Measurements from ENCODE around the gene GFPT2. TPM values are rescaled to one million over a fixed set of nuclear protein-coding genes. Genes with fewer than 3 reads are reported as not detected.

Gene GFPT2
- polyA plus RNA-seq, 10 donors: 7.0 to 12.2 (median 10.0) TPM

- no peak for DNase-seq
Observed at GRCh38 chr5:180334751-180335613, 18.2 kb downstream of the GFPT2 start.

DNA sequence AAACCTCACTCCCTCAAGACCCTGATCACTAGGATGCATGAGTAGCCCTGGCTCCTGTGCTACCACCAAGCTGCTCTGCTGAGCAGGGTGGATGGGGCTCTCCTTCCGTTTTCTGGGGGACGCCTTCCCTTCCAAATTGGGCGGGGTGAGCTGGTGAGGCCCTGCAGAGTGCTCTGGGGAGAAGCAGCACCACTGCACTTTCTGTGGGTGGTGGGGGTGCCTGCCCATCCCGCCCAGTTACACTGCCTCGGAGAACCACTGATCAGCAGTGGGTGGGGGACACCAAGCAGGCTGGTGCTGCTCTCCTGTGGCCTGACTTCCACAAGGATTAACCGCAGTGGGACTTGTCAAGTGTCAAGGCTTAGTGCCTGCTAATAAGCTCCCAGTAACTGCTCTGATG is 19.0 kb downstream of the GFPT2 start:
- no peak for DNase-seq

DNA sequence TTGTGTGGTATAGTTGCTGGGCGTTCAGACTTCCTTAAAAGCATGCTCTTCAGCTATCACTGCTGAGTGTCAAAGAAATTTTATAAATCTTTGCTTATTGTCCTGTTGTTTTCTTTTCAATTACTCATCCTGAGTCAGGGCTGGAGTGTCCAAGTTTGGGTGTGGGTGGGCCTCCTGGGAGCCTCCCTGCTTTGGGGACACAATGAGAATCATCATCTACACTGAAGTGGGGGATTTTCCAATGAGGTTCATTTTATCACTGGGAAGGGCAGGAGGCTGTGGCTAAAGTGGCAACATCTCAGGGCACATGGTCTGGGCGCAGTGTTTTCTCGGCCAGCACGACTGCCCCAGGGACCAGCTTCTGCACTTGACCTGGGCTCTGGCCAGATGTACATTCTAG is 19.5 kb downstream of the GFPT2 start:
- no peak for DNase-seq

DNA sequence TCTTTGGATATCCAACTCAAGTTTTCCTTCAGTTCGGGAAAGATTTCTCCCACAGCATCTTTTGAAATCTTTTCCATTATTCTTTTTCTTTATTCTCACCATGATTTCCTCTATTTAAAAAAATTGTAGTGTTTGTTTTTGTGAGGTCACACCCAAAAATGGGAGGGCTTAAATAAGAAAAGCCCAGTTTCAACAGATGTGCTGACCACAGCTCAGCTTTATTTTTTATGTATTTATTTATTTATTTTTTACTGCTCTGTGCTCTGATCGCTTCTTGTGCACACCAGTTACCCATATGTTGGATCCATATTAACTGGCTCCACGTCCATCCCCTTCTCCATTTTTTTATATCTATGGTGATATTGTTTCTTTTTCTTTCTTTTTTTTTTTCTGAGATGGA is 20.3 kb downstream of the GFPT2 start:
- DNase-seq: no peak

- no peak for DNase-seq
Observed at GRCh38 chr5:180332051-180332517, 21.1 kb downstream of the GFPT2 start.

GRCh38 chr5:180331647-180331950 is 21.5 kb downstream of the GFPT2 start:
- DNase-seq: no peak

GRCh38 chr5:180330810-180331646 is 22.1 kb downstream of the GFPT2 start:
- DNase-seq: peak in 1 of 3 donors; percentile 90

GRCh38 chr5:180330270-180330648 is 22.9 kb downstream of the GFPT2 start:
- DNase-seq: no peak

DNA sequence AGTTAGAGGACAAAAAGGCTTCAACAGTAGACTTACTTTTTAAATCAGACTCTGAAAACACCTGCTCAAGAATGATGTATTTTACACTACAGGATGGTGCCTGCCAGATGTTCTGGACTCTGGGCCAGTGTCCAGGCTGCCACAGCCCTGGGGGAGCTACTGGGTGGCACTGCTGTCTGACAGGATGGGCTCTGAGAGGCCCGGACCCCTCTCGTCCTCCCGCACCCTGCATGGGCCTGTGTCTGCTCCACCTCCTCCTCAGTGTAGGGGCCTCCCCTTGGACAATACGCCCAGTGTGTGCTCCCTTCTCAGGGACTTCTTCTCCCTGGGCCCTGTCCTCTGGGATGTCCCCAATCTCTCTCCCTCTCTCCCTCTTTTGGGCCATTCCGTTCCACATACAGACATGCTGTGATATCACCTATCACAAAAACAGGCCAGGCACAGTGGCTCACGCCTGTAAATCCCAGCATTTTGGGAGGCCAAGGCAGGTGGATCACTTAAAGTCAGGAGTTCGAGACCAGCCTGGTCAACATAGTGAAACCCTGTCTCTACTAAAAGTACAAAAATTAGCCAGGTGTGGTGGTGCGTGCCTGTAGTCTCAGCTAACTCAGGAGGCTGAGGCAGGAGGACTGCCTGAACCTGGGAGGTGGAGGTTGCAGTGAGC is 23.4 kb downstream of the GFPT2 start:
- no peak for DNase-seq

DNA sequence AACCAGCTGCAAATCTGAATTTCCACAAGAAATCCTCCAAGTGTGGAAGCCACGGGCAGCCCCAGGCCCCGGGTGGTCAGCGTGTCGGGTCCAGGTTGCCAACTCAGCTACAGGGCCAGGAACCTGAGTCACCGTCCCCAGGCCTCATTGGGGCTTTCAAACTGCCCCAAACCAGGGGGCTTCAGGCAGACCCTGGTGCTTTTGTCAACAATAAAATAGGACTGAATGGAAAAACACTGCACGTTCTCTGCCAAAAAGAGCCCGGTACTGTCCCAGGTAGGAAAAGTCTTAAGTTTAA is 24.0 kb downstream of the GFPT2 start:
- DNase-seq: no peak

- DNase-seq: peak; percentile 60 to 73 (median 70)
Observed at GRCh38 chr5:180328296-180329137, 24.6 kb downstream of the GFPT2 start.

- no peak for DNase-seq
Observed at GRCh38 chr5:180326989-180327565, 26.1 kb downstream of the GFPT2 start.

DNA sequence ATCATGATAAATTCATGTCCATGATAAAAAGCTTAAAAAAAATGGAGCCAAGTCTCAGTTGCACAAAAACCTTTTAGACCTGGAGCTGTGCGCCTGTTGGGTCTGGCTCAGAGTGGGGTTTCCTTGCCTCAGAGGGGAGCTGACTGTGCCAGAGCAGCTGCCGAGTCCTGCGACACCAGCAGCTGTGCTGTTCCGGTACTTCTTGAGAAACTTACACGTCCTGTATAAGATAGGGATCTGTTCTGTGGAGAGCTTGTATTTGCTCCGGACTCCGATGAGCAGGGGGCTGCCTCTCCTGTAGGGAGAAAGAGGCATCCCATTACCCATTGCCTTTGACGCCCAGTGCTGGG is 28.6 kb downstream of the GFPT2 start:
- DNase-seq: peak in 1 of 3 donors; percentile 64

DNA sequence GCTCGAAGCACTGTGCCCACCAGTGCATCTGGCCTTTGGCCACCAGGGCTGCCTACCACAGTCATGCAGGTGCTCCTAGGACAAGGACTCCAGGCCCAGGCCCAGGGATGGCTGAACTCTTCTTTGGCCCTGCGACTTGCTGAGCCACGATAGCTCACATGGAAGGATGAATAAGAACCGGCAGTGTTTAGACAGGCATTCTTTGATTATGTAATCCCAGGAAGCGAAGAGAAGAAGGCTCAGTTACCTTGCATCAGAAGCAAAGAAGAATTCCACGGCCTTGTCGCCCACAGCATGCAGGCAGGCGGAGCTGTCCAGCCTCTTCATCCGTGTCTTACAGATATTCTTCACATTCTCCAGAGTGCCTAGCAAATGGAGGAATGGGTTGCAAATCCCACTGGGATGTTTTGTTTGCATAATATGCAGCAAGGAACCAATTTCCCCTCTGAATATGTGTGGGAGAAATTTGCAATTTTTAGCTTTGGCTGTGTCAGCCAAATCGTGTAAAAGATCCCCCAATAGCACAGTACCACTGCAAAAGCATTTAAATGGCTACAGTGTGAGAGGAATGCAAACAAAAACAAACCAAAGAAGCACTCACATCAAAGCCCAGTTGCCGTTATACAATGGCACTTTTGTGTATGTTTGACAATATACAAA is 29.1 kb downstream of the GFPT2 start:
- no peak for DNase-seq

DNA sequence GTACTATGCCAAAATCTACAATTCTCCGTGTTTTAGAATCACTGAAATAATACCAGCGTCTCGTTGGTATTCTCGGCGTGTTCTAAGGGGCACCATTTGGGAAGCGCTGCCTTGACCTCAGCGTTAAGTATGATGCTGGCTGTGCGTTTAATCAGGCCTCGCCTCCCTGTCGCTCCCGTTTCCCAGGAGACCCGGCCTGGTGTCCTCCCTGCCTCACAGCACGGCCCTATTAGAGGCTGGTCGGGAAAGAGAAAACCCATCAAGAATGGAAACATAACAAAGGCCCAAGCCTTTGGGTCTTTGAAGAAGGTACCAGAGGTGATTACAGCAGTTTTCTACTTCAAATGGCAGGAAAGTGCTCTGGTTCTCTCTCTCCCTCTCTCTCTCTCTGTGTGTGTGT is 30.0 kb downstream of the GFPT2 start:
- no peak for DNase-seq

GRCh38 chr5:180318456-180319089 is 34.6 kb downstream of the GFPT2 start:
- DNase-seq: no peak

DNA sequence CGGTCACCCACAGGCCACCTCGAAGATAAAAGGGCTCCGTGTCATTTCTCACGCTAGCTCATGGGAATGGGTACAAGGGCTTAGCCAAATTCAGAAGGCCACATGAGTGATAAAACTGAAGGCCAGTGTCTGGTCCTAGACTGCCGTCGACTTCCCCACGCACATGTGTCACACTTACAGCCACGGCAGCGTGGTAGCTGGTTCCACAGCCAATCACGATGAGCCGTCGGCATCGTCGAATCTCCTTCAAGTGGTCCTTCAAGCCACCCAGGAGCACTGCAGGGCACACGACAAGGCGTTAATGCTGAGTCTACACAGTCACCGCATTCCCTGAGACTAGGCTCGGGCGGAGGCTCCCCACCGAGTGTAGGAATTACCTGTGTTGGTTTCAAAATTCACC is 36.5 kb downstream of the GFPT2 start:
- DNase-seq: no peak

DNA sequence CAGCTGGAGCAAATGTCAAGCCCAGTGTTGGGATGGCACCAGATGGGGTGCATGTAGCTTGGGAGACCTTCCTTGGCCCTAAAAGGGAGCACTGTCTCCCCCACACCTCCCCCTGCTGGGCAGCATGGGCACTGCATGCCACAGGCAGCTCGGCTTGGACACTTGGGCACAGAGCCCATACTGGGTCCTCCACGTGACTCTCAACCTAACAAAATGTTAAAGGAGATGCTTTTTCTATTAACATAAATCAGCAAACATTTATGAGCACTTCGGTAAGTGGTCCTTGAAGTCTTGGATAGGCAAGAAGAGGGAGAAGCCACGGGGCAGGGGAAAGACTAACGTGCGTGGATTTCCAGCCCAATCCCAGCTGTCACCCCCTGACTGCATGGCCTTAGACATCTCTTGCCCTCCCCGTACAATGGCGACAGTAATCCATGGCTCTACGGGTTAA is 37.3 kb downstream of the GFPT2 start:
- DNase-seq: peak in 2 of 3 donors; percentile 38 to 63

GRCh38 chr5:180313677-180314505 is 39.2 kb downstream of the GFPT2 start:
- peak in 2 of 3 donors; percentile 49 to 61 for DNase-seq

Data from muscle of back (tissue), 11 donors.